ENCODE results near the gene AUTS2.

Gene AUTS2

DNA sequence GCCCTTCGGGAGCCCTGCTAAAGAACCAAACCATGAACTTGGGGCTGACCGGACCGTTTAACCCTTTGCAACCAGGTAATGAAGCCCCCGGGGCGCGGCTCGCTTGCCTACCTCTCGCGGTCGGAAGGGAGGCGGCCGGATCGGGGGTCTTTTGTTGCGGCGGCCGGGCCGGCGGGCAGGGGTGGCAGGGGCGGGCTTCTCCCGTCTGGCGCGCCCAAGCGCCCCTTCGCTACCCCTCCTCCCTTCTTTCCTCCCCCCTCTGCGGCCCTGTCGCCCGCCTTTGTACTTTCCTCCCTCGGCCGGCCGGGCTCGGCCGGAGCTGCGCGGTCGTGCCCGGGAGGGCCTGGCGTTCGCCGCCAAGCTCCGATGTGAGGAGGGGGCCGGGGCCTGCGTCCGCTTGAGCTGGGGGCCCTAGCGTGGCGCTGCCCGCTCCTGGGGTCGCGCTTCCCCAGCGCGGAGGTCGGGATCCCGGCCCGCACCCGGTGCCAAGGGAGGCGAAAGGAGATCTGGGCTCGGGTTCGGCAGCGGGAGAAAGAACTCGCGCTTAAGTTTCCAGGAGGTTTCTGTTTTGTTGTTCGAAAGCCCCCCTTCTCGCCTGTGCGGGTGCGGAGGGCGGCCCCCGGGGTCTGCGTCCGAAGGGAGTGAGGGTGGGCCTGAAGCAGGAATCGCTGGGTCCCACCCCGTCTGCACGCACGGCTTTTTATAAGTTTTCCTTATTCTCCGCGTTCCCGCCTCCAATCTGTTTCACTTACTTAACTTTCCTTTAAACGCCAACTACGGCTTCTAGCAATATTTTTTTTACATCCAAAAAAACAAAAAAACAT is 1096.9 kb downstream of the AUTS2 start:
- 100% methylated on average over 2 of the region's 77 CpGs for WGBS (ENCODE audit: extremely low coverage, insufficient coverage, low lambda C conversion rate)
- peak overlapping the region; percentile 30 for H4K8ac ChIP-seq (ENCODE audit: low read depth, low read length)
- H3K79me2 ChIP-seq (ENCODE audit: control insufficient read depth, insufficient read depth, low read length) = peaks cover 12% of the 10 kb centered on the region
- no peak overlapping the region for H2AK5ac ChIP-seq (ENCODE audit: low read length)
- H4K5ac ChIP-seq (ENCODE audit: low read length) = no peak overlapping the region
- H3K9ac ChIP-seq (ENCODE audit: low read length) = peak overlapping the region; percentile 64
- H3K23ac ChIP-seq (ENCODE audit: low read length) = no peak overlapping the region
- peak overlapping the region; percentile 99 for H3K18ac ChIP-seq (ENCODE audit: low read length)
- peak overlapping the region; percentile 26 for H3K4me3 ChIP-seq (ENCODE audit: low read length)
- peak; percentile 59 for DNase-seq
- no peaks in the 10 kb centered on the region for H3K27me3 ChIP-seq (ENCODE audit: insufficient read depth, low read length, poor library complexity)
- H2BK120ac ChIP-seq (ENCODE audit: low read depth, low read length) = peak overlapping the region; percentile 19
- peak overlapping the region; percentile 1 for H3K4me2 ChIP-seq (ENCODE audit: low read length)
- peak overlapping the region; percentile 85 for H3K27ac ChIP-seq (ENCODE audit: low read depth, low read length)
- H3K79me1 ChIP-seq (ENCODE audit: low read length) = no peaks in the 10 kb centered on the region
- peak overlapping the region; percentile 99 for H3K4ac ChIP-seq (ENCODE audit: low read depth, low read length)
- H3K56ac ChIP-seq (ENCODE audit: low read length) = peak overlapping the region; percentile 88
- H2BK5ac ChIP-seq (ENCODE audit: low read length) = no peak overlapping the region
- no peak overlapping the region for H2BK15ac ChIP-seq (replicated peaks; ENCODE audit: low read depth)
- H3K4me1 ChIP-seq (ENCODE audit: control insufficient read depth, low read depth, low read length) = peaks cover 2% of the 10 kb centered on the region
- no peaks in the 10 kb centered on the region for H3K36me3 ChIP-seq (ENCODE audit: control insufficient read depth, insufficient read depth, low read length)

DNA sequence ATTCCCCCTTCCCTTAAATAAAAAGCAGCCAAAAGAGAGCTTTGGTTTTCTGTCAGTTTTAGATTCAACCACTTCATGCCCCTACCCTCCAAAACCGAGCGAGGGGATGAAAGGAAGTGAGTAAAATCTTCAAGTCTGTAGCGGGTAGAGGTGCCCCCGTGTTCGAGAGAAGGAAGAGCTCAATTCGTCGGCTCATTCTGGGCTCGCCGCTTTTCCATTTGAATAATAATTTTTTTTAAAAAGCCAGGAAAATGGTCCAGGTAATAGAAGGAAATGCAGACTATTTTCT is 1097.5 kb downstream of the AUTS2 start:
- Histone ChIP-seq H3K23ac (ENCODE audit: low read length) (no peak overlapping the region), H2BK15ac (replicated peaks; ENCODE audit: low read depth) (no peak overlapping the region), H2BK120ac (ENCODE audit: low read depth, low read length) (no peak overlapping the region), H2BK5ac (ENCODE audit: low read length) (no peak overlapping the region), H4K8ac (ENCODE audit: low read depth, low read length) (no peak overlapping the region), H3K79me1 (ENCODE audit: low read length) (no peaks in the 10 kb centered on the region), H4K5ac (ENCODE audit: low read length) (no peak overlapping the region), H3K27ac (ENCODE audit: low read depth, low read length) (no peak overlapping the region), H3K9ac (ENCODE audit: low read length) (peak overlapping the region; percentile 64), H3K79me2 (ENCODE audit: control insufficient read depth, insufficient read depth, low read length) (peaks cover 13% of the 10 kb centered on the region), H3K36me3 (ENCODE audit: control insufficient read depth, insufficient read depth, low read length) (no peaks in the 10 kb centered on the region), H3K4me1 (ENCODE audit: control insufficient read depth, low read depth, low read length) (peaks cover 3% of the 10 kb centered on the region), H3K4me3 (ENCODE audit: low read length) (peak overlapping the region; percentile 26), H3K56ac (ENCODE audit: low read length) (peak overlapping the region; percentile 88), H3K4me2 (ENCODE audit: low read length) (peak overlapping the region; percentile 43), H3K27me3 (ENCODE audit: insufficient read depth, low read length, poor library complexity) (no peaks in the 10 kb centered on the region), H3K18ac (ENCODE audit: low read length) (no peak overlapping the region), H2AK5ac (ENCODE audit: low read length) (no peak overlapping the region), H3K4ac (ENCODE audit: low read depth, low read length) (no peak overlapping the region)
- DNase-seq = peak; percentile 52
- no CpG with 5 or more reads among the region's 9 CpGs for WGBS (ENCODE audit: extremely low coverage, insufficient coverage, low lambda C conversion rate)

DNA sequence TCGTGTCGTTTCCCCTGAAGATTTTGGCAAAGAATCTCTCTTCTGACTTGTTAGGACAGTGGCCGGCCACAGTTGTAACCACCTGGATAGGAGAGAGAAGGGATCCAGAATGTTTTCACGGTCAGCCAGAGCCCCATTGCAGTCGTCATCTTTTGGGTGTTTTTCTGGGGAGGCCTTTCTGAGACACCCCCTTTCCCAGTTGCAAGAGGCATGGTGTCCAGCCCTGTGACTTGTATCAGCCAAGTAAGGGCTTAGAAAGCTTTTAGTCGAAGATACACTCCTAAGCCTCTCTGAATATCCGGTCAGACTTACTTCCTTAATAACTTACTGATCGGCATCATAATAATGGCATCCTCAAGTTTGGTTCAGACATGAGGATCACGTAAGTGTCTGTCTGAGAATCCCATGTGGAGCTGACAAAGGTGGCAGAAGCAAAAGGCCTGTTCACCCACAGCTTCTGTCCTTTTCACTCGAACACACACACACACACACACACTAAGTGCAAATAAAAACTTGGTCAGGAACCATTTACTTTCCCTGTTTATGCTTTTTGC is 1098.0 kb downstream of the AUTS2 start:
- peak overlapping the region; percentile 35 for H3K56ac ChIP-seq (ENCODE audit: low read length)
- no peaks in the 10 kb centered on the region for H3K79me1 ChIP-seq (ENCODE audit: low read length)
- no peak overlapping the region for H2AK5ac ChIP-seq (ENCODE audit: low read length)
- H3K9ac ChIP-seq (ENCODE audit: low read length) = peak overlapping the region; percentile 64
- H3K23ac ChIP-seq (ENCODE audit: low read length) = no peak overlapping the region
- no CpG with 5 or more reads among the region's 10 CpGs for WGBS (ENCODE audit: extremely low coverage, insufficient coverage, low lambda C conversion rate)
- H3K4me2 ChIP-seq (ENCODE audit: low read length) = peak overlapping the region; percentile 43
- H3K4ac ChIP-seq (ENCODE audit: low read depth, low read length) = no peak overlapping the region
- no peaks in the 10 kb centered on the region for H3K27me3 ChIP-seq (ENCODE audit: insufficient read depth, low read length, poor library complexity)
- no peak overlapping the region for H4K5ac ChIP-seq (ENCODE audit: low read length)
- H3K18ac ChIP-seq (ENCODE audit: low read length) = peak overlapping the region; percentile 6
- peak; percentile 31 for DNase-seq
- no peak overlapping the region for H2BK5ac ChIP-seq (ENCODE audit: low read length)
- H3K36me3 ChIP-seq (ENCODE audit: control insufficient read depth, insufficient read depth, low read length) = no peaks in the 10 kb centered on the region
- no peak overlapping the region for H2BK120ac ChIP-seq (ENCODE audit: low read depth, low read length)
- H3K79me2 ChIP-seq (ENCODE audit: control insufficient read depth, insufficient read depth, low read length) = peaks cover 17% of the 10 kb centered on the region
- H3K4me1 ChIP-seq (ENCODE audit: control insufficient read depth, low read depth, low read length) = peaks cover 3% of the 10 kb centered on the region
- H3K27ac ChIP-seq (ENCODE audit: low read depth, low read length) = no peak overlapping the region
- H2BK15ac ChIP-seq (replicated peaks; ENCODE audit: low read depth) = no peak overlapping the region
- H3K4me3 ChIP-seq (ENCODE audit: low read length) = peak overlapping the region; percentile 26
- no peak overlapping the region for H4K8ac ChIP-seq (ENCODE audit: low read depth, low read length)

DNA sequence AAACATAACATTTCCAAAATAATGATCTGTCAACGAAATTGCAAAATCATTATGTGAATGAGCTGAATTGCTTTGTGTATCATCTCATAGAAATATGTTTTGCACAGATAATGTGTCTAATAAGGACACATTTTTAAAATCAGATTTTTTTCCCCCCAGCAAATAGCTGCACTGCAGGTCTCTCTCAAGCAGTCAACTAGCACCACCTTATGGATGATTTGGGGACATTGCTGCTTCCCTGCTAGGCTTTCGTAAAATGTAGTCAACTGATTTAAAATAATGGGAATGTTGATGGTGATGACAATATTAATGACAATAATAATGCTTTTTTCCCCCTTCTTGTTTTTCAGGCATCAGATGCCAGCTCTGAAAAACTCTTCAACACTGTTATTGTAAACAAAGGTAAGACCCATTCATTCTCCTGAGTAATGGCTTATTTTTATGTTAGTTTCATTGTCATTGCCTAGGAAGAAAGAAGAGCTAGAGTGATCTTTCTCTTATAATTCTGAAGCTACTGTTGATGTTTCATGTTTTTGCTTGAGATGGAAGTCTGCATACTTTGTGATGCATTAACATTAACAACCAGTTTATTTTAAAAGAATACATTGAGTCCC is 1100.1 kb downstream of the AUTS2 start:
- Histone ChIP-seq H3K27ac (ENCODE audit: low read depth, low read length) (no peak overlapping the region), H3K79me2 (ENCODE audit: control insufficient read depth, insufficient read depth, low read length) (peaks cover 25% of the 10 kb centered on the region), H3K4ac (ENCODE audit: low read depth, low read length) (no peak overlapping the region), H4K8ac (ENCODE audit: low read depth, low read length) (no peak overlapping the region), H3K56ac (ENCODE audit: low read length) (no peak overlapping the region), H3K4me3 (ENCODE audit: low read length) (no peak overlapping the region), H4K5ac (ENCODE audit: low read length) (no peak overlapping the region), H3K4me2 (ENCODE audit: low read length) (no peak overlapping the region), H2BK5ac (ENCODE audit: low read length) (no peak overlapping the region), H3K36me3 (ENCODE audit: control insufficient read depth, insufficient read depth, low read length) (no peaks in the 10 kb centered on the region), H3K79me1 (ENCODE audit: low read length) (no peaks in the 10 kb centered on the region), H3K18ac (ENCODE audit: low read length) (no peak overlapping the region), H3K27me3 (ENCODE audit: insufficient read depth, low read length, poor library complexity) (no peaks in the 10 kb centered on the region), H2BK120ac (ENCODE audit: low read depth, low read length) (no peak overlapping the region), H3K4me1 (ENCODE audit: control insufficient read depth, low read depth, low read length) (peaks cover 2% of the 10 kb centered on the region), H2AK5ac (ENCODE audit: low read length) (no peak overlapping the region), H2BK15ac (replicated peaks; ENCODE audit: low read depth) (no peak overlapping the region), H3K23ac (ENCODE audit: low read length) (no peak overlapping the region), H3K9ac (ENCODE audit: low read length) (no peak overlapping the region)
- WGBS (ENCODE audit: extremely low coverage, insufficient coverage, low lambda C conversion rate) = no CpG with 5 or more reads among the region's 2 CpGs
- DNase-seq = peak; percentile 61

DNA sequence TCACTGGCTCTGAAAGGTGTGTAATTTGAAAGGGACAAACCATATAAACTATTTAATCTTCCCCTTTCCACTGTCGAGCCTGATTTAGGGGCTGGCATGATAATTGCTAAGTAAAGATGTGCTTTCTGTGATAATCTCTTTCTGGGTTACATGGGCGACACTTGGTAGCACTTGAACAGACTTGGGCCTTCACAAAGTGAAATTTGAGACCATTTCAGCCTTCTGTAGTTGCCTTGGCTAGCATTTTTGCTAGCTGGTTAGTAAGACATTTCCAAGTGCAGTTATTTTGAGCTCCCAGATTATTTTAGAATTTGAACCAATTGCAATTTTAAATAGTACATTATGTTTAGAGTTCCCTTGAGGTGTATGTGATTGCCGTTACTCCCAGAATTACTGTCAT is 1101.0 kb downstream of the AUTS2 start:
- H4K5ac ChIP-seq (ENCODE audit: low read length) = no peak overlapping the region
- no peak overlapping the region for H3K4me2 ChIP-seq (ENCODE audit: low read length)
- WGBS (ENCODE audit: extremely low coverage, insufficient coverage, low lambda C conversion rate) = no CpG with 5 or more reads among the region's 3 CpGs
- no peak overlapping the region for H3K18ac ChIP-seq (ENCODE audit: low read length)
- no peak overlapping the region for H2BK15ac ChIP-seq (replicated peaks; ENCODE audit: low read depth)
- H3K4me3 ChIP-seq (ENCODE audit: low read length) = no peak overlapping the region
- H3K9ac ChIP-seq (ENCODE audit: low read length) = no peak overlapping the region
- H3K27ac ChIP-seq (ENCODE audit: low read depth, low read length) = no peak overlapping the region
- no peak overlapping the region for H3K56ac ChIP-seq (ENCODE audit: low read length)
- H3K79me1 ChIP-seq (ENCODE audit: low read length) = peaks cover 3% of the 10 kb centered on the region
- peaks cover 3% of the 10 kb centered on the region for H3K4me1 ChIP-seq (ENCODE audit: control insufficient read depth, low read depth, low read length)
- no peak overlapping the region for H2AK5ac ChIP-seq (ENCODE audit: low read length)
- no peaks in the 10 kb centered on the region for H3K36me3 ChIP-seq (ENCODE audit: control insufficient read depth, insufficient read depth, low read length)
- no peak overlapping the region for H4K8ac ChIP-seq (ENCODE audit: low read depth, low read length)
- H2BK5ac ChIP-seq (ENCODE audit: low read length) = no peak overlapping the region
- peaks cover 28% of the 10 kb centered on the region for H3K79me2 ChIP-seq (ENCODE audit: control insufficient read depth, insufficient read depth, low read length)
- H3K27me3 ChIP-seq (ENCODE audit: insufficient read depth, low read length, poor library complexity) = no peaks in the 10 kb centered on the region
- no peak overlapping the region for H3K23ac ChIP-seq (ENCODE audit: low read length)
- DNase-seq = no peak
- no peak overlapping the region for H2BK120ac ChIP-seq (ENCODE audit: low read depth, low read length)
- no peak overlapping the region for H3K4ac ChIP-seq (ENCODE audit: low read depth, low read length)

All from mesendoderm (in vitro differentiated cells).